OCI-LY7 (cell line): Measurements from ENCODE around the gene NTF4.
"Not testable (repeated sequence)": the region's sequence is repeated elsewhere in the genome, so short reads cannot be mapped to it uniquely, and the experiment has no call there.

ENCODE experiments used
- EZH2phosphoT487 ChIP-seq: fragments of 200-600 bp; sonication (generic); IDR thresholded peaks from 2 replicates; pipeline ENCODE4 v1.6.1; 2018; ENCODE audit warnings: low read depth, borderline replicate concordance, mild to moderate bottlenecking, mixed run types, antibody characterized with exemption, low read length, moderate library complexity, mixed read lengths
- TF ChIP-seq, protein P1 (sequence below): fragments of 200-600 bp; sonication (generic); conservative IDR thresholded peaks from 2 replicates; pipeline ENCODE4 v1.5.1; 2014; ENCODE audit warnings: mild to moderate bottlenecking, antibody characterized with exemption, low read length, moderate library complexity, mixed read lengths

DNA sequence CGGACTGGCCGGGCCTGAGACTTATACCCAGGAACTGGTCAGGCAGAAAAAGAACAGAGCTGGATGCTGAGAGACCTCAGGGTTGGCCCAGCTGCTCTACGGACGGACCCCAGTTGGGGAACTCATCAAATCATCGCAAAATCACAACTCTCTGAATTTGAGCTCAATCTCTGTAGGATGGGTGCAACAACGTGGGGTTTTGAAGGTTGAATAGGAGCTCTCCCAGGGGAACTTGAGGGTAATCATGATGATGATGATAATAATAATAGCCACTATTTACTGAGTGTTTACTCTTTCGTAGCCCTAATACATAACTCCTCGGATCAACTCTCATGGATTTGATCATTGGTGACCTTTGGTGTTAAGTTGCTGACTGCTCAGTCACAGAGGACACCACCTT lies 34.3 kb downstream of the NTF4 start:
- TF ChIP-seq, protein P1, sequence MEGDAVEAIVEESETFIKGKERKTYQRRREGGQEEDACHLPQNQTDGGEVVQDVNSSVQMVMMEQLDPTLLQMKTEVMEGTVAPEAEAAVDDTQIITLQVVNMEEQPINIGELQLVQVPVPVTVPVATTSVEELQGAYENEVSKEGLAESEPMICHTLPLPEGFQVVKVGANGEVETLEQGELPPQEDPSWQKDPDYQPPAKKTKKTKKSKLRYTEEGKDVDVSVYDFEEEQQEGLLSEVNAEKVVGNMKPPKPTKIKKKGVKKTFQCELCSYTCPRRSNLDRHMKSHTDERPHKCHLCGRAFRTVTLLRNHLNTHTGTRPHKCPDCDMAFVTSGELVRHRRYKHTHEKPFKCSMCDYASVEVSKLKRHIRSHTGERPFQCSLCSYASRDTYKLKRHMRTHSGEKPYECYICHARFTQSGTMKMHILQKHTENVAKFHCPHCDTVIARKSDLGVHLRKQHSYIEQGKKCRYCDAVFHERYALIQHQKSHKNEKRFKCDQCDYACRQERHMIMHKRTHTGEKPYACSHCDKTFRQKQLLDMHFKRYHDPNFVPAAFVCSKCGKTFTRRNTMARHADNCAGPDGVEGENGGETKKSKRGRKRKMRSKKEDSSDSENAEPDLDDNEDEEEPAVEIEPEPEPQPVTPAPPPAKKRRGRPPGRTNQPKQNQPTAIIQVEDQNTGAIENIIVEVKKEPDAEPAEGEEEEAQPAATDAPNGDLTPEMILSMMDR: not testable (repeated sequence)
- TF ChIP-seq EZH2phosphoT487: not testable (repeated sequence)
